Hypothalamus (tissue), 51 donors: ENCODE data around the gene AOPEP.
A peak's percentile ranks its signal among the peaks of the same experiment; 100 is the strongest.

Experiments used
- DNase-seq, 51 donors: peaks; one replicate each; lab custom pipeline; 2025; lab: John Stamatoyannopoulos, UW

The AOPEP gene

DNA sequence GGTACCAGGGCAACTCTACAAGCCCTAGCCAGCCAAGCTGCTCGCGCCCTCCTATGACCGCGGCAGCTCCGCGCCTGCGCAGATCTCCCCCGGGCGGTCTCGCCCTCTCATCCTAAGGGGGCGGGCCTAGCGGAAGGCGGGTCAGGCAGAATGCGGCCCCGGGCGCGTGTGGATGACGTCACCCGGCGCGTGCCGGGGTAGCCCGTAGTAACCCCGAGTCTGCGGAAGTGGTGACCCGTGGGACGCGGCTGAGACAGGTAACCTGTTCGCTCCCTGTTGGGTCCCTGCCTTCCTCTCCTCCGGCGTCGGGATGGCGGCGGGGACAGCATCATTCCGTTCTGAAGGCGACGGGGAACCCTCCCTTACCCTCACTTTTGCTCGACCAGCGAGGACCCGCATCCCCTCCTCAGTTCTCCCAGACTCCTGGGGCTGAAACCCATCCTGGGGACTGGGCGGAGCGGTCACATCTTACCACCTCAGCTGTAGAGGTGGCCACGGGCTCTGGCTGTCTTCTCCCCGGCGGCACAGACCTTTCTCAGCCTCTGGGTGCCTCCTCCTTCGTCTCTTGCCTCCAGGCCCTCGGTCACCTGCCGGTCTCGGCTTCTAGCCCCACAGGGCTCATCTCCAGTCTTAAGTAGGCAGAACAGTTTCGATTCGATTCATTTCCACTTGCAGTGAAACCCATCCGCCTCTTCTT lies at the start of gene AOPEP:
AOPEP (plus strand) TSS at position 205 of the 697 bp plus-strand sequence. CDS start 33,085 bp downstream, outside the sequence.
- DNase-seq, result peak; percentile 38 to 99 (median 94)

- no peak for DNase-seq
Measured at GRCh38 chr9:94677929-94678328, 48.6 kb upstream of the AOPEP start.

GRCh38 chr9:94679587-94679986 lies 46.9 kb upstream of the AOPEP start:
- no peak for DNase-seq

DNA sequence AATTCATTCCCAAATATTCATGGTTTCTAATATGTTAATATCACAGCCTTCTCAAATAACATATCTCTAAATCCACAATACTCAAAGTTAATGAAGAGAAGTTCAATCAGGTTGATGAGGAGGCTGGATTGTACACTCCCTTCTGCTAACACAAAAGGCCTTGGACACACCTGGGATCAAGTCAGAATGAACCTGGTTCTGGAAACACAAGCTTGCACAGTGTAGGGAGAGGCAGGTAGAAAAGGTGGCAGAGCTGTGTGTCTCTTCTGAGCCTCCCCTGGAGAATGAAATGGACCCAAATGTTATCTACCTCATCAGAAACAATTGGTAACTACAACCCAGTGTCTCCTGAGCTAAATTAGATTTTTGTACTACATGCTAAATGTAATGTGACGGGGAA lies 46.5 kb upstream of the AOPEP start:
- DNase-seq, result no peak

GRCh38 chr9:94680621-94681020 lies 45.9 kb upstream of the AOPEP start:
- DNase-seq, result no peak

DNA sequence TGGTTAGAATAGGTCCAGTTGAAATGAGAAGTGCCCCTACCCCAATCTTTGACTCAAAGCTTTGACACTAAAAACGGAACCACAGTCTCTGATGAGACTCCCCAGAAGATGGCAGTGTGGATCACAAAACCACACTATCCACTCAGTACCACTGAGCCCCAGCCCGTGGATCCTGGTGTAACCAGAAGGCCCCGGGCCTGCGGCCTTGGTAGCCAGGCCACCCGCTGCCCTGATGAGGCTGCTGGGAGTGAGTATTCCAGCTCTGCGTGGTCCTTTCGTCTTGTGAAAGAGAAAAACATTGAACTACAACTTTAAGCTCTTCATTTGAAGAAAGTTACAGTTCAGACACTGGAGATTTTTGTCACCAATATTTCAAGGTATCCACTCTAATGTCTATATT lies 45.0 kb upstream of the AOPEP start:
- DNase-seq, result peak in 48 of 51 donors; percentile 10 to 87 (median 60)

DNA sequence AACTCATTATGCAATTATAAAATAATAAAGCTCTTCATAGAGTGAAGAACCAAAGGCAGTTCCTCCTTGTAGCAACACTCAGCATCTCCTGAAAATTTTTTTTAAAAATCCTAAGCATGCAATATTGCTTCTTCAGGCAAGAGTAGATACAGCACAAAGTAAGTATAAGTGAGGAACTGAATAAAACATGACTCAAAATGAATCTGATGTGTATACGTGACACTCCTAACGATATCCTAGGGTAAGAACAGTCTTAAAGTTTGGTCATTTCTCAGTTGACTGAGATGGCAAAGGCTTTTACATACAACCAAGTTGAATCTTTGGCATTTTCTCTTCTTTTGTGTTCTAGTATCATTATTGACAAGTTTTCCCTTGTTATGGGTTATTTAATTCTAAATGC lies 41.1 kb upstream of the AOPEP start:
- no peak for DNase-seq

- DNase-seq, result no peak
Measured at GRCh38 chr9:94687451-94687850, 39.0 kb upstream of the AOPEP start.

DNA sequence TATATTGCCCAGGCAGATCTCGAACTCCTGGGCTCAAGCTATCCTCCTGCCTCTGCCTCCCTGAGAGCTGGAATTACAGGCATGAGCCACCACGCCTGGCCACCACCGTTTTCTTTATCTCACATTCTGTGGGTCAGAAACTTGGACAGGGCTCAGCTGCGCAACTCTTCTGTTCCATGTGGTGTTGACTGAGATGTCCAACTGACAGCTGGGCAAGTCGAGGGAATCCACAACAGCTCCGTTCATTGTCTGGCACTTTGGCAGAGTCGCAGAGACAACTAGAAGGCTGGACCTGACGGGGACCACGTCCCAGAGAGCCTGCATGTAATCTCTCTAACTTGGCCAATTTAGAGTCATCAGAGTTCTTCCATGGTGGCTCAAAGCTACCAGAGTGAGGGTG lies 36.2 kb upstream of the AOPEP start:
- no peak for DNase-seq

GRCh38 chr9:94692601-94693000 lies 33.9 kb upstream of the AOPEP start:
- no peak for DNase-seq

DNA sequence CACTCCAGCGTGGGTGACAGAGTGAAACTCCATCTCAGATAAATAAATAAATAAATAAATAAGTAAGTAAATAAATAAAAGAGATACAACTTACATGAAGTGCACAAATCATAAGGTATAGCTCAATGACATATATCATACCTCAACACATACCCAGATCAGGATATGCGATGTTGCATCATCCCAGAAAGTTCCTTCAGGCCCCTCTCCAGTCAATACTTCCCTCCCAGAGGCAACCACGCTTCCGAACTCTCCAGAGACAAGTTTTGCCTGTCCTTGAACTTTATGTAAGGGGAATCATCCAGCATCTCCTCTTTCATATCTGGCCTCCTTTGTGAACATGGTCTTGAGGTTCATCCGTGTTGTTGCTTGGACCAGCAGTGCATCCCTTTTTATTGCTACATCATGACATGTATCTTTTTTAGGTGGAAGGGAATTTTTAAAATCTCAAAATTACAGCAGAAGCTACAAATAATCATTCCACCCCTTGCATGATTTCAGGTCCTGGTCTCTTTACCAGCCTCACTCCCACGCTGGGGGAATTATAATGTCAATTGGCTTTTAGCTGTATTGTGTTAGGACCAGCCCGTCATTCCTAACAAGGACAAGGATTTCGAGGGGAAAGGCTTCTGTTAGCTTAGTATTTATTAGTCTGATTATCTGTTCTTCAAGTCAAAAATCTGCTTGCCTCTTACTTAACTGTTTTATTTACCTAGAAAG lies 32.9 kb upstream of the AOPEP start:
- no peak for DNase-seq

DNA sequence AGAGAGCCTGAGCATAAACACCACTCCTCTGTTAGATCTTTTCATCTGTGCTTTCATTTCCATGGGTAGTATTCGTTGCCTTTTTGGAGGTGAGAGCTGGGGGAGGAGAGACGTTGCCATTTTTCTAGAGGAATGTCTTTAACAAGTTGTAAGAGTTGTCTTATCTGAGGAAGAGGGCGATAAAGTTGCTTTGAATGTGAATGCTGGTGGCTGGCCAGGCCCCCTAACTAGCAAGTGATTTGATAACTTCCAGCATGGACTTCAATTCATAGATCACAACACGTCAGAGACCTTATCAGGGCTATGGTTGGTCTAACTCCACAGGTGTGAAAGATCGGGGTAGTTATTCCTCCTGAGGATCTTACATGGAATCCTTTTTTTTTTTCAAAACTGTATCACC lies 30.0 kb upstream of the AOPEP start:
- DNase-seq, result no peak

DNA sequence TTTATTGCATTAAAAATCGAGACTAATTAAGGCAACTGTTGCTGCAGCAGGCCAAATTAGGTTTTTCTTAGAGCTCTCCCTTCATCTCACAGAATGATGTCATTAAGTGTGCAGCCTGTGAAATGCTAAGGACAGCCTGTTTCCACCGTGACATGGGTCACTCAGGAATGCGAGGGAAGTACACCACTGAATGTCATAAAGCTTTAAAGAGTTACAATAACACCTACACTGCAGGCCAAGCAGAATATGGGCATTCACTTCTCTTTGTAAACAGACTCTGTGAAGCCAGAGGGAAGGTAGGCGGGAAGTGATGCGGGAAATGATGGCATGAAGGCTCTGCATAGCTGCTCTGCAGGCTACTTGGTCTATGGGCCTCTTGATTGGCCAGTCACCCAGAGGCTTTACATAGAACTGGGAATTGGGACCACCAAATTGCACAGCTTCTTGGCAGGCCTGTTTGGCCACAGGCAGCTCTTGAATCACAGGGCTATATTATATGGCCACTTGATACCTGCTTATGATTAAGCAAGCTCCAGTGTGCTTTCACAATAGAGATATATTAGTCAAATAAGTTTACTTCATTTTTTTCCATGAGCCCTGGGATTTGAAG lies 28.4 kb upstream of the AOPEP start:
- DNase-seq, result no peak

DNA sequence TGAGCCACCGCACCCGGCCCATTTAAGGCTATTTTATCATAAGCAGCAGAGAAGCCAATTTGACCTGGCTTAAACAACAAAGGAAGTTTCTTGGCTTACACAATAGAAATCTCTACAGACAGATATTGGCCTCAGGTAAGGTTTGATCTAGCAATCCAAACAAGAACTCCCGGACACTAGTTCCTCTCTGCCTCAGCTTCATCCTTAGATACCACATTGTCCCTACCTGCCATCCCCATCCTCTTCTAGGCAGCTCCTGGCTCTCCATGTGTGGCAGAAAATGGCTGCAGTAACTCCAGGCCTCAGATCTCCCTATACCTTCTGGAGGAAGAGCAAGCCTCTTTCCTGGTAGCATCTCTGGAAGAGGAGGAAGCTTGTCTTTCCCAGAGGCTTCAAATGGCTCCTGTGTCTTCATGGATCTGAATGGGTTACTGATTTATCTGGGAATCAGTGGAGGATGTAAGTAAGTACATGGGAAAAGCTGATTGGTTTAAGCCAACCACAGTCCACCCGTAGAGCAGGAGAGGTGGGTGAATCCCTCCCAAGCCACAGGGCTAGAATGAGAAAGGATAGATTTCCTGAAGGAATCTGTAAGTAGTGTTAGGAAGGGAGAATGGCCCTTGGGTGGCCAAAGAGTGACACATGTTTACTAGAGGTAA lies 26.7 kb upstream of the AOPEP start:
- no peak for DNase-seq

- DNase-seq, result no peak
Measured at GRCh38 chr9:94700445-94700844, 26.1 kb upstream of the AOPEP start.

DNA sequence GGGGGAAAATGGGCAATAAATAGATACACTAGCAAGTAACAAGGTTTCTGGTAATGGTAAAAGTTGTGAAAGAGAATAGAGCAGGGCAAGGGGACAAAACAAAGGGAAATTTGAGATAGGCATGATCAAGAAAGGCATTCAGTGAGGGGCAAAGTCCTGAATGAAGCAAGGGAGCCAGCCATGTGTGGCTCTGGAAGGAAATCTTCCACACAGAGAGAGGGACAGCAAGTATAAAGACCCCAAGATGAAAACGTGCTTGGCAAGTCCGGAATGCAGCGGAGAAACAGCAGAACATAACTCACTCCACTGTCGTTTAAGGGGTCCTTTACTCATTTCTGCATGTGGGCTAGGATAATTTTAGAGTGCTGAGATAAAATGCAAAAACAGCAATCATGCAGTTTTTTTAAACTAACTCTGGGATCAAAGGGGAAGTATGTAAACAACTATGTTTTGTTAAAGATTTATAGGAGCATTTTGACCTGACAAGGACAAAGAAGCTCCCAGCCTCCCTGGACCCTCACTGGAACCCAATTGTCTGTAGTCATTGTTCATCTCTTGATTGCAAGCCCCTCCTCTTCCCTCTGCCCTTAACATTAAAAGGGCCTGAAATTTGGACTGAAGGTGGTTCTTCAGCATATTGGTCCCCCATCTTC lies 22.9 kb upstream of the AOPEP start:
- no peak for DNase-seq

GRCh38 chr9:94705162-94705702 lies 21.3 kb upstream of the AOPEP start:
- DNase-seq, result no peak

DNA sequence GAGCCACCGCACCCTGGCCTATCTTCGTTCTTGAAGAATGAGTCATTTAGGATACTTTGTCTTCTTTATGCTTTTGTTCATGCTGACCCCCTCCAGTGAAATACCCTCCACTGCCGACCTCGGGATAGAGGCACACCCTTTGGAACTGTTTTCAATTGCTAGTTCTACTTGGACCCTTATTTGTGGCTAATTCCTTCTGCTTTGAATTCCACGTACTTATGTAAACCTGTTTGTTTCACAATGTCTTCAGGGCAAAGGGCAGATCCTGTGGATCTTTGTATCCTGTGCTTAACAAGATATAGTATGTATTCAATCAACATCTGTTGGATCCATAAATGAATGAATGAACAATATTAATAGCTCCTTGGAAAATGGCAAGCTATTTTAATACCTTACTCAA lies 19.6 kb upstream of the AOPEP start:
- DNase-seq, result no peak

- no peak for DNase-seq
Measured at GRCh38 chr9:94713436-94714215, 12.9 kb upstream of the AOPEP start.

- no peak for DNase-seq
Measured at GRCh38 chr9:94714494-94714893, 12.0 kb upstream of the AOPEP start.
